Activated naive CD8-positive, alpha-beta T cell treated with anti-CD3 and anti-CD28 coated beads, Interleukin-2, amount 50 U/mL, for 24 hours (primary cell): ENCODE measurements around the gene ESYT3.
"Not testable (repeated sequence)": the region's sequence is repeated elsewhere in the genome, so short reads cannot be mapped to it uniquely, and the experiment has no call there.

Experiments used
- ATAC-seq: fragments of 150-1000 bp; cut with Tn5 transposase; one replicate; pipeline ENCODE4 v1.10.0; 2021
- DNase-seq: peaks from one replicate; pipeline ENCODE4 v3.0.0; 2021
- H3K27ac Mint-ChIP-seq: one replicate; pipeline ENCODE4 v1.8.0; 2021; ENCODE audit warnings: mild to moderate bottlenecking, mixed read lengths
- H3K27me3 Mint-ChIP-seq: one replicate; pipeline ENCODE4 v1.8.0; 2021; ENCODE audit warnings: mixed read lengths
- H3K36me3 Mint-ChIP-seq: one replicate; pipeline ENCODE4 v1.8.0; 2021; ENCODE audit warnings: low read depth, mixed read lengths
- H3K4me1 Mint-ChIP-seq: one replicate; pipeline ENCODE4 v1.8.0; 2021; ENCODE audit warnings: mixed read lengths
- H3K4me3 Mint-ChIP-seq: one replicate; pipeline ENCODE4 v1.8.0; 2021; ENCODE audit warnings: mild to moderate bottlenecking, moderate library complexity, mixed read lengths
- H3K9me3 Mint-ChIP-seq: one replicate; pipeline ENCODE4 v1.8.0; 2021; ENCODE audit warnings: mixed read lengths

ESYT3 gene

DNA sequence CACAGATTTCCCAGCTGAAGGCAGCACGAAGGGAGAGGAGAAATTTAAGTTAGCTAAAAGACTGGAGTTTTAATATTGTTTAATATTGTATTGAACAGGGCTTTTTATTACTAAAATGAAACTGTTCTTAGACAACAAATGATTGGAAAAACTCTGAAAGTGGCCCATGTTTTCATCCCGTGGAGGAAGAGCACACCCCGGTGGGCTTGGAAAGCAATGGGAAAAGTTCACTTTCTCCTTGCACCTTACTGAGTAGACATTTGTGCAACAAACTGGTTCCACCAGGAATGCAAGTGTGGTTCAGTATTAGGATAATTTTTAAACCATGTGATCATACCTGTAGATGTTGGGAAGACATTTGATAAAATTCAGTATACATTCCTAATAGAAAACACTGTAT lies 8.2 kb upstream of the ESYT3 start:
- H3K9me3 Mint-ChIP-seq: no peaks in the 10 kb centered on the region
- no peaks in the 10 kb centered on the region for H3K36me3 Mint-ChIP-seq
- no peak overlapping the region for H3K27ac Mint-ChIP-seq
- ATAC-seq: no peak
- H3K27me3 Mint-ChIP-seq: peaks cover 2% of the 10 kb centered on the region
- H3K4me1 Mint-ChIP-seq: no peaks in the 10 kb centered on the region
- DNase-seq: no peak
- H3K4me3 Mint-ChIP-seq: no peak overlapping the region

- H3K9me3 Mint-ChIP-seq, H3K27me3 Mint-ChIP-seq, H3K4me3 Mint-ChIP-seq: not testable (repeated sequence)
These were observed 7.7 kb upstream of the ESYT3 start for GRCh38 chr3:138426754-138427153.

GRCh38 chr3:138429665-138430064 lies 4.8 kb upstream of the ESYT3 start:
- no peaks in the 10 kb centered on the region for H3K9me3 Mint-ChIP-seq
- no peak overlapping the region for H3K4me3 Mint-ChIP-seq
- H3K36me3 Mint-ChIP-seq: no peaks in the 10 kb centered on the region
- DNase-seq: no peak
- no peak overlapping the region for H3K27ac Mint-ChIP-seq
- ATAC-seq: no peak
- H3K27me3 Mint-ChIP-seq: peaks cover 28% of the 10 kb centered on the region
- H3K4me1 Mint-ChIP-seq: peaks cover 8% of the 10 kb centered on the region

More at GRCh38 chr3:138426754-138427153, 7.7 kb upstream of the ESYT3 start:
- H3K4me1 Mint-ChIP-seq, H3K27ac Mint-ChIP-seq, DNase-seq, ATAC-seq, H3K36me3 Mint-ChIP-seq: not testable (repeated sequence)

GRCh38 chr3:138432576-138433240 lies 1.7 kb upstream of the ESYT3 start:
- no peak overlapping the region for H3K27ac Mint-ChIP-seq
- DNase-seq: no peak

DNA sequence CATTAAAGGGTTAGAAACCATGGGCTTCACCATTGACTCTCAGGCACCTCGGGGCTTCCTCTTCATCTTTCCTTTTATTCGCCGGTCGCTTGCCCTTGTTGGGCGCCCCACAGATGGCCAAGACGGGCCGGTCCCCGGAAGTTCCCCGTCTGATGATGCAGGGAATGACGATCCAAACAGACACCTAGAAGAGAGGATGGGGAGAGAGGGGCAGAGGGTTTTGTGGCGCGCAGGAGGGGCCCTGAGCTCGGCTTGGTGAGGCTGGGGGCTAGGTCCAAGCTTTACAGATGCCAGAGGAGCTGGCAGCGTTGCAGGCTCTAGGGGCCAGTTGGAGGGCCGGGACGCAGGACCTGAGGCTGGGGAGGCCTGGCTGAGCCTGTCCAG lies 532 bp upstream of the ESYT3 start:
- Mint-ChIP-seq H3K4me1 (peaks cover 10% of the 10 kb centered on the region), H3K9me3 (no peaks in the 10 kb centered on the region), H3K36me3 (no peaks in the 10 kb centered on the region), H3K27ac (no peak overlapping the region), H3K27me3 (peaks cover 54% of the 10 kb centered on the region), H3K4me3 (peak overlapping the region; percentile 64)
- ATAC-seq (no peak), DNase-seq (no peak)

More at GRCh38 chr3:138432576-138433240, 1.7 kb upstream of the ESYT3 start:
- Mint-ChIP-seq H3K36me3 (no peaks in the 10 kb centered on the region), H3K4me1 (peaks cover 10% of the 10 kb centered on the region), H3K9me3 (no peaks in the 10 kb centered on the region), H3K27me3 (peaks cover 48% of the 10 kb centered on the region), H3K4me3 (no peak overlapping the region)
- ATAC-seq: no peak

DNA sequence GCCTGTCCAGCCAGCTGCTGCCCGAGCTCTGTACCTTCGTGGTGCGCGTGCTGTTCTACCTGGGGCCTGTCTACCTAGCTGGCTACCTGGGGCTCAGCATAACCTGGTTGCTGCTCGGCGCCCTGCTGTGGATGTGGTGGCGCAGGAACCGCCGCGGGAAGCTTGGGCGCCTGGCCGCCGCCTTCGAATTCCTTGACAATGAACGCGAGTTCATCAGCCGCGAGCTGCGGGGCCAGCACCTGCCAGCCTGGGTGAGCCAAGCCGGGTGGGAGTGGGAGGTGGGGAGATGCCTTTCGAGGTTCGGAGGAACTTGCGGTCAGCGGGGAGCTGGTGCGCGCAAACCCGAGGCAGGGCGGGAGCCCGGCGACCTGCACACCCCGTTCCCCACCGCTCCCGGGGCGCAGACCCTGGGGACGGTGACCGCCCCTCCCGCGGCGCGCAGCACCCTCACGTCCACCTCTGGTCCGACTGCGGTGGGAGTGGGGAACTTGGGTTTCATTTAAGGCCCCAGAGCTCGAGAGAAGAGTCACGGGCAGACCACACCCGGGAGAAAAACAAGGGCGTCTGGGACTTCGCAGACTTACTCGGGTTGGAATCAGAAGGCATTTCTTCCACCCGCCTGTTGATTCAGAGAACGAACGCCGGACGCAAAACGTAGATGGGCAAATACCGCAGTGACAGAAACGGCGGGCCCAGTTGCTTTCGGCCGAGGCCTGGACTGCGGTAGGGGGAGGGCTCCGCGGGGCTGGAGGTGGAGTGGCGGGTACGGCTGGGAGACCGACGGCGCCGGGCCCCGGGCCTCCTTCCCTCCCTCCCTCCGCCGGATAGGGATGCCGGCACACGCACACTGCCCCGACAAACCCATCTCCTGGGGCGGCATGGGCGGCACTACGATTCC lies 708 bp downstream of the ESYT3 start:
- Mint-ChIP-seq H3K27ac (no peak overlapping the region), H3K4me3 (no peak overlapping the region), H3K36me3 (no peaks in the 10 kb centered on the region), H3K4me1 (peaks cover 10% of the 10 kb centered on the region), H3K9me3 (no peaks in the 10 kb centered on the region), H3K27me3 (peaks cover 54% of the 10 kb centered on the region)
- ATAC-seq: no peak
- DNase-seq: peak; percentile 11

- DNase-seq (no peak), ATAC-seq (no peak)
- Mint-ChIP-seq H3K4me1 (peaks cover 10% of the 10 kb centered on the region), H3K27ac (no peak overlapping the region), H3K27me3 (peaks cover 54% of the 10 kb centered on the region), H3K36me3 (no peaks in the 10 kb centered on the region), H3K9me3 (no peaks in the 10 kb centered on the region), H3K4me3 (no peak overlapping the region)
These were observed 1.4 kb downstream of the ESYT3 start for GRCh38 chr3:138435840-138436239.

GRCh38 chr3:138437281-138437680 lies 2.9 kb downstream of the ESYT3 start:
- Mint-ChIP-seq H3K36me3 (no peaks in the 10 kb centered on the region), H3K4me1 (peaks cover 10% of the 10 kb centered on the region), H3K27ac (no peak overlapping the region), H3K27me3 (peaks cover 48% of the 10 kb centered on the region), H3K9me3 (no peaks in the 10 kb centered on the region), H3K4me3 (no peak overlapping the region)
- DNase-seq: no peak
- ATAC-seq: no peak

DNA sequence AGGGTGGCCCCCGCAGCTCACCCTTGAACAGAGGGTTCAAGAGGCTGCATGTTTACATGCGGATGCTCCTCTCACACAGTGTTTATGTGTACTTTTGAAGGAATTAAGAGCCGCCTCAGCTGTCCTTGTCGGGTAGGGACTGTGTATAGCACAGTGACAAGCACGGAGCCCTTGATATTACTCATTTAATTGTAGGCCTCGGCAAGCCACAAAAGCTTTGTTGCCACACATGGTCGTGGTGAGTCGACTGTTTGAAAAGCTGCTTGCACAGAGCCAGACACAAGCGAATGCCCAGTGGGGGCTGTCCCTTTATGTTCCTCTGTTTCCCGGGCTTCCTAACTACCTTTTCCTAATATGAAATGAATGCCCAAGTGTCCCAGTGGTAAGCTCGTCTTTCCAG lies 4.5 kb downstream of the ESYT3 start:
- H3K27ac Mint-ChIP-seq: no peak overlapping the region
- no peaks in the 10 kb centered on the region for H3K9me3 Mint-ChIP-seq
- peaks cover 33% of the 10 kb centered on the region for H3K27me3 Mint-ChIP-seq
- ATAC-seq: no peak
- DNase-seq: no peak
- H3K4me3 Mint-ChIP-seq: no peak overlapping the region
- peaks cover 7% of the 10 kb centered on the region for H3K4me1 Mint-ChIP-seq
- no peaks in the 10 kb centered on the region for H3K36me3 Mint-ChIP-seq

DNA sequence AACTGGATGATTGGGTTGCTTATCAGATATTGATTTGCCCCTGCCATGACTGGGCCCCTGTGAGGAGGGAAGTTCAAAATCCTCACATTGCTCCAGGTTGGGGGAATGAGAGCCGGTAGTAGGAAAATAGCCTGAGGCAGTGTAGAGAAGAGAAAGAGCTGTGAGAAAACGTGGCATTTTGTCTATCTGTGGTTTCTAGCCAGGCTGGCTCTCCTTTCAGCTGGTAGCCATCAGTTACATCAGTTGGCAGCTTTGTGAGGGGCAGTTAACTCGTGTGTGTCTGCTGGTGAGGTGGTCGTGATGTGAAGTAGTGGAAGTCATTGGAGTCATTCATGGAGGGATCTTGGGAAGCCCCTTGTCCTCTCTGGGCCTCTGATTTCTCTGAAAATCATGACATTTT lies 5.2 kb downstream of the ESYT3 start:
- DNase-seq (no peak), ATAC-seq (no peak)
- H3K36me3 Mint-ChIP-seq: no peaks in the 10 kb centered on the region
- H3K4me3 Mint-ChIP-seq: no peak overlapping the region
- H3K4me1 Mint-ChIP-seq: peaks cover 2% of the 10 kb centered on the region
- H3K27me3 Mint-ChIP-seq: peaks cover 28% of the 10 kb centered on the region
- H3K9me3 Mint-ChIP-seq: no peaks in the 10 kb centered on the region
- H3K27ac Mint-ChIP-seq: no peak overlapping the region

DNA sequence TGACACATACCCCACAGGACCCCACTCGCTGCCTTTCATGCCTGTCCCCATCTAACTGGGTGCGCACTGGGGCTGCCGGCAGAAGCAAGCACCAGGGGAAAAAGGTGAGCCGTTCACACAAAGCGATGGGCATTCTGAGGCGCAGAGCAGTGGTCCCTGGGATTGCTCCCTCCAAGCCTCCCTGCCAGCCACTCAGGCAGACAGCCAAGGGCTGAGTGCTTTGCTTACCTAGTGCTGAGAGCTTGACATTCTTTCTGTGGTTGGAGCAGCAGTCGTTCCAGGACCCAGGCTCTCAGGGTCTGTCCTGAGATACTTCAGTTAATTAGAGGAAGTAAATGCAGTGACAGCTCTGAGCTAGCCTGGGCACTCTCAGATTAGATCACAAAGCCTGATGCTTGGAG lies 5.7 kb downstream of the ESYT3 start:
- DNase-seq: no peak

DNA sequence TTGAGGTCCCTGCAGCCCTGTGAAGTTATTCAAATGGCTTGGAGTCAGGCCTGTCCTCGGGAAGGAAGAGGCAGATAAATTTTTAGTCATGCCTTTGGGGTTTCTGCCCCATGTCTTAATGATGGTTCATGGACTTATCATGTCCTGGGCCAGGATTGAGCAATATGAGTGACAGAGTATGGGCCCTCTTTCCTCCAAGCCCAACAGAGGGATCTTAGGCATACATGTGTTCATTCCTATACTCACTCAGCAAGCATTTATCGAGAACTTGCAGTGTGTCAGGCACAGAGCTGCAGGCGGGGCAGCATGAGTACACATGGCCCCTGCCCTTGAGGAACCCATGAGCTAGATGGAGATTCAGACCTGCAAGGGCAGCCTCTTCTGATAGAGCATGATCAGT lies 6.2 kb downstream of the ESYT3 start:
- ATAC-seq: no peak
- no peaks in the 10 kb centered on the region for H3K36me3 Mint-ChIP-seq

More for the DNA sequence above, 5.7 kb downstream of the ESYT3 start:
- H3K27me3 Mint-ChIP-seq: peaks cover 28% of the 10 kb centered on the region
- no peak overlapping the region for H3K27ac Mint-ChIP-seq
- no peaks in the 10 kb centered on the region for H3K9me3 Mint-ChIP-seq
- no peaks in the 10 kb centered on the region for H3K36me3 Mint-ChIP-seq
- no peak for ATAC-seq
- peaks cover 2% of the 10 kb centered on the region for H3K4me1 Mint-ChIP-seq
- H3K4me3 Mint-ChIP-seq: no peak overlapping the region

DNA sequence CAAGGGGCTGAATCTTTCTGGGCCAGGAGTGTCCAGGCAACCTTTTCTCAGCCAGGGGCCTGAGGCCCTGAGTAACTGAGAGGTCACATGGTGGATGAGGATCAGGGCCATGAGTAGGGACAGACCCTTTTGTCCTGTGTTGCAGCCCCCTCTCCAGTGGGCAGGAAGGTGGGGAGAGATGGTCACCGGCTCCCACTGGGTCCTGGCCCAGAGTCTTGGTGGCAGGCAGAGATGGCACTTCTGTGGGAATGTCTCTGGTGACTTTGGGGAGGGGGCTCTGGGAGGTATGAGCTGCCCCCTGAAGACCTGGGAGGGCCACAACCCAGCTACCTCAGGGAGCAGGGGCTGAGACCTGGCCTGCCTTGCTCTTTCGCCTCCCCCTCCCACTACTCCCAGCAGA lies 6.8 kb downstream of the ESYT3 start:
- H3K4me1 Mint-ChIP-seq: no peaks in the 10 kb centered on the region
- H3K27ac Mint-ChIP-seq: no peak overlapping the region
- no peaks in the 10 kb centered on the region for H3K9me3 Mint-ChIP-seq
- peaks cover 19% of the 10 kb centered on the region for H3K27me3 Mint-ChIP-seq
- H3K36me3 Mint-ChIP-seq: no peaks in the 10 kb centered on the region
- DNase-seq (no peak), ATAC-seq (no peak)
- H3K4me3 Mint-ChIP-seq: no peak overlapping the region

More for the DNA sequence above, 6.2 kb downstream of the ESYT3 start:
- Mint-ChIP-seq H3K4me1 (no peaks in the 10 kb centered on the region), H3K4me3 (no peak overlapping the region), H3K27me3 (peaks cover 25% of the 10 kb centered on the region), H3K27ac (no peak overlapping the region), H3K9me3 (no peaks in the 10 kb centered on the region)
- no peak for DNase-seq

- DNase-seq: no peak
- H3K4me1 Mint-ChIP-seq: no peaks in the 10 kb centered on the region
- H3K27me3 Mint-ChIP-seq: peaks cover 14% of the 10 kb centered on the region
- no peaks in the 10 kb centered on the region for H3K36me3 Mint-ChIP-seq
- no peak overlapping the region for H3K4me3 Mint-ChIP-seq
- ATAC-seq: no peak
- no peaks in the 10 kb centered on the region for H3K9me3 Mint-ChIP-seq
- H3K27ac Mint-ChIP-seq: no peak overlapping the region
These were observed 7.3 kb downstream of the ESYT3 start for GRCh38 chr3:138441742-138442141.

- Mint-ChIP-seq H3K36me3 (no peaks in the 10 kb centered on the region), H3K27me3 (peaks cover 8% of the 10 kb centered on the region), H3K27ac (no peak overlapping the region), H3K9me3 (no peaks in the 10 kb centered on the region), H3K4me3 (no peak overlapping the region), H3K4me1 (no peaks in the 10 kb centered on the region)
- no peak for ATAC-seq
- no peak for DNase-seq
These were observed 8.0 kb downstream of the ESYT3 start for GRCh38 chr3:138442433-138442832.
